Ishikawa (cell line): Measurements from ENCODE around the gene FLT1.

Source experiments
- EGR1 ChIP-seq: IDR thresholded peaks from 2 replicates; pipeline ENCODE4 v1.6.1; 2012
- EP300 ChIP-seq: IDR thresholded peaks from 2 replicates; pipeline ENCODE4 v1.6.1; 2012; ENCODE audit warnings: borderline replicate concordance
- FOXM1 ChIP-seq: IDR thresholded peaks from 2 replicates; pipeline ENCODE4 v1.6.1; 2012; ENCODE audit warnings: low read depth, borderline replicate concordance
- MAX ChIP-seq: IDR thresholded peaks from 2 replicates; pipeline ENCODE4 v1.6.1; 2012
- NFIC ChIP-seq: IDR thresholded peaks from 2 replicates; pipeline ENCODE4 v1.6.1; 2012
- RAD21 ChIP-seq: IDR thresholded peaks from 2 replicates; pipeline ENCODE4 v1.6.1; 2012; ENCODE audit warnings: low read depth
- TCF12 ChIP-seq: IDR thresholded peaks from 2 replicates; pipeline ENCODE4 v1.6.1; 2012; ENCODE audit warnings: low read depth
- YY1 ChIP-seq: IDR thresholded peaks from 2 replicates; pipeline ENCODE4 v1.6.1; 2012; ENCODE audit warnings: low read depth
- ZBTB7A ChIP-seq: IDR thresholded peaks from 2 replicates; pipeline ENCODE4 v1.6.1; 2012; ENCODE audit warnings: low read depth

GRCh38 chr13:28541966-28542365, 47.0 kb upstream of the FLT1 start:
- no peak for TF ChIP-seq FOXM1
- TF ChIP-seq NFIC: no peak
- no peak for TF ChIP-seq MAX
- no peak for TF ChIP-seq EP300
- no peak for TF ChIP-seq EGR1
- TF ChIP-seq TCF12: no peak
- TF ChIP-seq ZBTB7A: no peak
- TF ChIP-seq YY1: no peak
- no peak for TF ChIP-seq RAD21
